C1 segment of cervical spinal cord (tissue), 14 donors: ENCODE data around the gene CFDP1.
A peak's percentile ranks its signal among the peaks of the same experiment; 100 is the strongest.
"Not testable (repeated sequence)": the region's sequence is repeated elsewhere in the genome, so short reads cannot be mapped to it uniquely, and the experiment has no call there.

Experiments
- DNase-seq, 14 donors: peaks; one replicate each; lab custom pipeline; 2025; lab: John Stamatoyannopoulos, UW

Gene CFDP1

GRCh38 chr16:75459691-75460090 is 26.4 kb upstream of the CFDP1 start:
- no peak for DNase-seq

DNA sequence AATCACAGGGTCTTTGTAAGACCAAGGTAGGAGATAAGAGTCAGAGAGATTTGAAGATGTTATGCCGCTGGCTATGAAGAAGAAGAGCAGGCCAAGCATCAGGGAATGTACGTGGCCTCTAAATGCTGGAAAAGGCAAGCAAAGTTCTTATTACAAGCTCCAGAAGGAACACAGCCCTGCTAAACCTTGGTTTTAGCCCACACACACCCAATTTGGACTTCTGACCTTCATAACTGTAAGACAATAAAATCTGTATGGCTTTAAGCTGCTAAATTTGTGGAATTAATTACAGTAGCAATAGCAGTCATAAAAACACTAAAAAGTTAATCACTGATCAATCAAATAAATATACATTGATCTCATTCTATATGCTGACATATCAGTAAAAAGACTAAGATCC is 25.1 kb upstream of the CFDP1 start:
- DNase-seq = no peak

GRCh38 chr16:75458029-75458428 is 24.7 kb upstream of the CFDP1 start:
- DNase-seq = no peak

- DNase-seq = no peak
Observed at GRCh38 chr16:75457485-75458021, 24.2 kb upstream of the CFDP1 start.

DNA sequence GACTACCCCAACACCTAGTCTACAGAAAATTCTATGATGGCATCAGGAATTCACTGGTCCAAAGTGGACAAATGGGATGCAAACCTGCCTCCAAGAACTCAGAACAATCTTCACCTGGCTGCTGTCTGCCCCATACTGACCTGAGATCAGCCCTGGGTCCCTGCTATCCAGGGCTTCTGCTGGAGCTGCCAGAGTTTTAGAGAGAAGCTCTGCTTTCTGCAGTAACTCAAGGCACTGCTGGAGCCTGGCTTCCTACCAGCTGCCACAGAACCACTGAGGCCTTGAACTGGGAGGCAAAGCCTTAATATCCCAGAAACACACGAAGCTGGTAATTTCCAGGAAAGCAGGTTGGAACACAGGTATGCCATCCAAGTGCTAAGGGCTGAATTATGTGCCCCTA is 23.7 kb upstream of the CFDP1 start:
- no peak for DNase-seq

- DNase-seq = not testable (repeated sequence)
Observed at GRCh38 chr16:75456486-75456885, 23.2 kb upstream of the CFDP1 start.

DNA sequence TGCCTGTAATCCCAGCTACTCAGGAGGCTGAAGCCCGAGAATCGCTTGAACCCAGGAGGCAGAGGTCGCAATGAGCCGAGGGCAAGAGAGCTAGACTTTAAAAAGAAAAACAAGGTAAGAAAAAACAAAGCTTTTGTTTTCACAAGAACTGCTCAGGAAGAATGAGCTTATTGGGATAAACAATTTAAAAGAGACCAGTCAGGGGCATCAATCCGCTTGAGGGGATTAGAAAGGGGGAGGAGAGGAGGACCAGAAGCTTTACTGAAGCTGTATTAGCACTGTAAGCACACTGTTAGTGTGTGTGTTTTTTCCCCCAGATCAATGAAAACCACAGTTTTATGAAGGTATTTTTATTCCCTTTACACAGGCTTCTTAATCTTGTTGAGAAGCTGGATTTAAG is 22.4 kb upstream of the CFDP1 start:
- no peak for DNase-seq

DNA sequence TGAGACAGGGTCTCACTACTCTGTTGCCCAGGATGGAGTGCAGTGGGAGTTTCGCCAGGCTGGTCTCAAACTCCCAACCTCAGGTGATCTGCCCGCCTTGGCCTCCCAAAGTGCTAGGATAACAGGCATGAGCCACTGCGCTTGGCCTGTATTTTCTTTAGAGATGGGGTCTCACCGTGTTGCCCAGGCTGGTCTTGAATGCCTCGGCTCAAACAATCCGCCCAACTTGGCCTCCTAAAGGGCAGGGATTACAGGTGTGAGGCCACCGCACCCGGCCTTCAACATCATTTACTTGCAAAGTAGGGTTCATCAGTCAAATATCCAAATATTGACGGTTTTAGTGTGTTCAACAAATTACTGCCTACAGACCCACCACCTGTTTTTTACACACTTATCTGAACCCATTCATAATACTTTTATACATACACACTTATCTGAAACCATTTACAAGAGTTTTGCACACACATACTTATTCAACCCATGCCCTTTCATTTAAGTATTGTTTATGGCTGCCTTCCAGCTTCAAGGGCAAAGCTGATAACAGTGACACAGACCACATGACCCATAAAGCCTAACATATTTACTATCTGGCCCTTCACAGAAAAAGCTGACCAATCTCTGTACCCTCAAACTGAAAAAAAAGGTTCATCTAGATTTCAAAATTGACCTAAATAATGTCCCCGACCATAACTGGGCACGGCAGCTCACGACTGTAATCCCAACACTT is 19.3 kb upstream of the CFDP1 start:
- DNase-seq = no peak

- no peak for DNase-seq
Observed at GRCh38 chr16:75446416-75446815, 13.1 kb upstream of the CFDP1 start.

DNA sequence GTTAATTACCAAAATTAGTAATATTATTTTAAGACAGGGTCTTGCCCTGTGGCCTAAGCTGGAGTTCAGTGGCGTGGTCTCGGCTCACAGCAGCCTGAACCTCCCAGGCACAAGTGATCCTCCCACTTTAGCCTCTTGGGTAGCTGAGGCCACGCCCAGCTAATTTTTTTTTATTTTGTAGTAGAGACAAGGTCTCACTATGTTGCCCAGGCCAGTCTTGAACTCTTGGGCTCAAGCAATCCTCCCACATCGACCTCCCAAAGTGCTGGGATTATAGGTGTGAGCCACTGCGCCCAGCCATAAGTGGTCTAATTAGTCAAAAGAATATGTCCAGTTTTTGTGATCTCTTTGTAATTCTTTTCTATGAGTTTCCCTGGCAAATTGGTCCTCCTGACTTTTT is 12.0 kb upstream of the CFDP1 start:
- DNase-seq = no peak

- DNase-seq = no peak
Observed at GRCh38 chr16:75443298-75443697, 10.0 kb upstream of the CFDP1 start.

- DNase-seq = peak in 12 of 14 donors; percentile 27 to 95 (median 85)
Observed at GRCh38 chr16:75433732-75434413, 570 bp upstream of the CFDP1 start.

- DNase-seq = no peak
Observed at GRCh38 chr16:75429621-75430403, 3.5 kb downstream of the CFDP1 start.

GRCh38 chr16:75426524-75426923 is 6.8 kb downstream of the CFDP1 start:
- DNase-seq = not testable (repeated sequence)

DNA sequence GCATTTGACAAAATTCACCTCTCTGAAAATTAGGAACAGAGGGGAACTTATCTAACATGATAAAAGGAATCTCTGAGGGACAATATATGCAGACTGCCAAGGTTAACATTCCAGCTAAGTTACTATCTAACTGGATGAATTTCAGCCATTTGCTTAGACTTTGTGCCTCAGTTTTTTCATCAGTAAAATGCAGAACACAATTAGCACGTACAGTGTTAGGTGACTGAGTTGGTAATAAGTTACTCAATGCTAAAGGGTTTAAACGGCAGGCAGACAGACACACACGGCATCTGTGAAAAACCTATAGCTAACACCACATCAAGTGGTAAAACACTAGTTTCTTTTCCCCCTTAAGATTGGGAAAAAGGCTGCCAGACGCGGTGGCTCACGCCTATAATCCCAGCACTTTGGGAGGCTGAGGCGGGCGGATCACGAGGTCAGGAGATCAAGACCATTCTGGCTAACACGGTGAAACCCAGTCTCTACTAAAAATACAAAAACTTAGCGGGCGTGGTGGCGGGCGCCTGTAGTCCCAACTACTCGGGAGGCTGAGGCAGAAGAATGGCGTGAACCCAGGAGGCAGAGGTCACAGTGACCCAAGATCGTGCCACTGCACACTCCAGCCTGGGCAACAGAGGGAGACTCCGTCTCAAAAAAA is 9.1 kb downstream of the CFDP1 start:
- DNase-seq = not testable (repeated sequence)

DNA sequence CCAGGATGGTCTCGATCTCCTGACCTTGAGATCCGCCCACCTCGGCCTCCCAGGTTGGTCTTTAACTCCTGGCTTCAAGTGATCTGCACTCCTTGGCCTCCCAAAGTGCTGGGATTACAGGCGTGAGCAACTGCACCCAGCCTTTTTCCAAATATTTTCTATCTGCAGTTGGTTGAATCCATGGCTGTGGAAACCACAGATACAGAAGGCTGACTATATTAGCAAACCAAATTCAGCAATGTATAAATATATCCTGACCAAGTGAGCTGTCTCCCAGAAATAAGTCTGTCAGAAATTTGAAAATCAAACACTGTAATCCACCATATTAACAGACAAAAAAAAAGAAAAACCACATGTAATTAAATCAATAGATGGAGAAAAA is 9.6 kb downstream of the CFDP1 start:
- DNase-seq = no peak

DNA sequence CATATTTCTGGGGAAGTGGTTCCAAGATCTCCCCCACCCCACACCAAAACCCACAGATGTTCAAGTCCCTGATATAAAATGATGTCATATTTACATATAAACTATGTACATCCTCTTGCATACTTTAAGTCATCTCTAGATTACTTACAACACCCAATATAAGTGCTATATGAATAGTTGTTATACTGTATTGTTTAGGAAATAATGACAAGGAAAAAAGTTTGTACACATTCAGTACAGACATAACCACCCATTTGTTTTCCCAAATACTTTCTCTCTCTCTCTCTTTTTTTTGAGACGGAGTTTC is 11.5 kb downstream of the CFDP1 start:
- no peak for DNase-seq

DNA sequence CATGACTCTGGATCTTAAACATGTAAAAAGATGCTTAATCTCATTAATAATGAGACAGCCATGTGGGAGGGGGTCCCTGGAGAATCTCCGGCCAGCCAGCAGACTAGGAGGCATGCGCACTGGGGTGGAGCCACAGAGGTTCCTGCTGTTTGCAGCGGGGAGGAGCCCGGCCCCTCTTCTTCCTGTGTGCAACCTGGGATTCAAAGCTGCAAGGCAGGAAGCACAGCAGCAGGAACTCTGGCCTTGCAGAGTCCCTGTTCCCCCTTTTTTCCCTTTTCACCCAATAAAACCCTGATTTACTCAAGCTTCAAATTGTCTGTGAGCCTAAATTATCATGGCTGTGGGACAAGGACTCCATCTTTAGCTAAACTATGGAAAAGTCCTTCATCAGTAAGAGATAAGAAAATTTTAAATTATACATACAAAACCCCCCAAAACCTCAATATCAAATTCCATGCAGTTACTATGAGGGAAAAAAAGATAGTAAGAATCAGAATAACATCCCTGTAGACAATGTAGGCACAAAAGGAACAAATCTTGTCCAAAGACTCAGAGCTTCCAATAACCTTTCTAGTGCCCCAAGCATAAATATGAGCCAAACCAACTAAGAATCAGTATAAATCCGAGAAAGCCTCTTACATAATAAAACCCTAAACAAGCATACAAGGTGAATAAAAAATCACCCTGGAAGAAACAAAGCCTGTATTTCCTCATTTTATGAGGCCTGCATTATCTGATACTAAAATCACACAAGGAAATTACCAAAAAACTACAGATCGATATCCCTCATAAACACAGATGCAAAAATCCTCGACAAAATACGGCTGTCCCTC is 12.1 kb downstream of the CFDP1 start:
- peak in 5 of 14 donors; percentile 2 to 15 (median 11) for DNase-seq

GRCh38 chr16:75416904-75417565 is 16.3 kb downstream of the CFDP1 start:
- DNase-seq = no peak

- no peak for DNase-seq
Observed at GRCh38 chr16:75415169-75415905, 18.0 kb downstream of the CFDP1 start.
